ENCODE results near the gene TRIM28. TPM values are rescaled to one million over a fixed set of nuclear protein-coding genes. Genes with fewer than 3 reads are reported as not detected.
"Not testable (repeated sequence)": the region's sequence is repeated elsewhere in the genome, so short reads cannot be mapped to it uniquely, and the experiment has no call there.

Gene TRIM28
- polyA plus RNA-seq, 3 donors: 154 to 206 (median 156) TPM

- no peak overlapping the region for H3K27ac ChIP-seq (ENCODE audit: low read depth, low read length)
- 88 to 93% (median 91%) methylated on average over 64 to 65 of the region's 65 CpGs for WGBS, 3 donors
These were observed 26.7 kb upstream of the TRIM28 start for GRCh38 chr19:58516964-58517833.

- 7 to 8% (median 7%) methylated on average over 22 of the region's 22 CpGs for WGBS, 3 donors
- H3K27ac ChIP-seq (ENCODE audit: low read depth, low read length): no peak overlapping the region
These were observed 25.4 kb upstream of the TRIM28 start for GRCh38 chr19:58518256-58519086.

GRCh38 chr19:58519087-58519354 is 24.8 kb upstream of the TRIM28 start:
- 0 to 1% (median 1%) methylated on average over 14 of the region's 14 CpGs for WGBS, 3 donors
- no peak overlapping the region for H3K27ac ChIP-seq (ENCODE audit: low read depth, low read length)

GRCh38 chr19:58519355-58520256 is 24.3 kb upstream of the TRIM28 start, which contains the start of gene ZBTB45:
TSS of gene ZBTB45 (minus strand) at chr19:58519810. CDS start at chr19:58517673, 2,137 bp downstream.
- peak within 1 kb of the TSS; percentile 35 for H3K27ac ChIP-seq (ENCODE audit: low read depth, low read length)
- WGBS, 3 donors: 0 to 1% (median 0%) methylated on average over 87 of the region's 87 CpGs

GRCh38 chr19:58520257-58520599 is 23.6 kb upstream of the TRIM28 start:
- no peak overlapping the region for H3K27ac ChIP-seq (ENCODE audit: low read depth, low read length)
- 9 to 13% (median 10%) methylated on average over 7 of the region's 7 CpGs for WGBS, 3 donors

- H3K27ac ChIP-seq (ENCODE audit: low read depth, low read length): no peak overlapping the region
- 59 to 66% (median 61%) methylated on average over 4 of the region's 4 CpGs for WGBS, 3 donors
These were observed 22.2 kb upstream of the TRIM28 start for GRCh38 chr19:58521651-58522050.

GRCh38 chr19:58522709-58523108 is 21.2 kb upstream of the TRIM28 start:
- 77 to 89% (median 87%) methylated on average over 3 of the region's 3 CpGs for WGBS, 3 donors
- H3K27ac ChIP-seq (ENCODE audit: low read depth, low read length): no peak overlapping the region

GRCh38 chr19:58529405-58529804 is 14.5 kb upstream of the TRIM28 start:
- WGBS, 3 donors: 63 to 79% (median 75%) methylated on average over 3 of the region's 3 CpGs
- H3K27ac ChIP-seq (ENCODE audit: low read depth, low read length): no peak overlapping the region

GRCh38 chr19:58531034-58531840 is 12.6 kb upstream of the TRIM28 start:
- no peak overlapping the region for H3K27ac ChIP-seq (ENCODE audit: low read depth, low read length)
- 70 to 76% (median 75%) methylated on average over 10 of the region's 10 CpGs for WGBS, 3 donors

- no peak overlapping the region for H3K27ac ChIP-seq (ENCODE audit: low read depth, low read length)
- WGBS, 3 donors: 92 to 99% (median 96%) methylated on average over 3 of the region's 3 CpGs
These were observed 8.0 kb upstream of the TRIM28 start for GRCh38 chr19:58535857-58536256.

GRCh38 chr19:58536852-58537798 is 6.7 kb upstream of the TRIM28 start:
- WGBS, 3 donors: 89 to 90% (median 90%) methylated on average over 8 of the region's 8 CpGs
- no peak overlapping the region for H3K27ac ChIP-seq (ENCODE audit: low read depth, low read length)

GRCh38 chr19:58538257-58539168 is 5.4 kb upstream of the TRIM28 start:
- H3K27ac ChIP-seq (ENCODE audit: low read depth, low read length): no peak overlapping the region
- WGBS, 3 donors: 2 to 4% (median 2%) methylated on average over 55 of the region's 55 CpGs

GRCh38 chr19:58539169-58539559 is 4.7 kb upstream of the TRIM28 start:
- not testable (repeated sequence) for H3K27ac ChIP-seq (ENCODE audit: low read depth, low read length)

GRCh38 chr19:58542641-58543372 is 1.1 kb upstream of the TRIM28 start:
- 75 to 84% (median 82%) methylated on average over 18 of the region's 18 CpGs for WGBS, 3 donors

GRCh38 chr19:58544591-58545285 is 874 bp downstream of the TRIM28 start:
- WGBS, 3 donors: 0 to 1% (median 0%) methylated on average over 39 to 79 of the region's 92 CpGs
- H3K27ac ChIP-seq (ENCODE audit: low read depth, low read length): no peak overlapping the region

More at GRCh38 chr19:58542641-58543372, 1.1 kb upstream of the TRIM28 start:
- H3K27ac ChIP-seq (ENCODE audit: low read depth, low read length): not testable (repeated sequence)
